Smooth muscle cell of bladder (primary cell): ENCODE data around the gene GLYATL2. TPM values are rescaled to one million over a fixed set of nuclear protein-coding genes. Genes with fewer than 3 reads are reported as not detected.

Experiments used
- total RNA-seq: library from RNA; depleted of rRNA; stranded (reverse); fragments of >200 nt; gene quantifications from 2 replicates; pipeline ENCODE4 v1.2.3, GENCODE V29; 2014

GLYATL2 gene, protein sequence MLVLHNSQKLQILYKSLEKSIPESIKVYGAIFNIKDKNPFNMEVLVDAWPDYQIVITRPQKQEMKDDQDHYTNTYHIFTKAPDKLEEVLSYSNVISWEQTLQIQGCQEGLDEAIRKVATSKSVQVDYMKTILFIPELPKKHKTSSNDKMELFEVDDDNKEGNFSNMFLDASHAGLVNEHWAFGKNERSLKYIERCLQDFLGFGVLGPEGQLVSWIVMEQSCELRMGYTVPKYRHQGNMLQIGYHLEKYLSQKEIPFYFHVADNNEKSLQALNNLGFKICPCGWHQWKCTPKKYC
- total RNA-seq: 0.65 and 0.71 TPM in 2 replicates

DNA sequence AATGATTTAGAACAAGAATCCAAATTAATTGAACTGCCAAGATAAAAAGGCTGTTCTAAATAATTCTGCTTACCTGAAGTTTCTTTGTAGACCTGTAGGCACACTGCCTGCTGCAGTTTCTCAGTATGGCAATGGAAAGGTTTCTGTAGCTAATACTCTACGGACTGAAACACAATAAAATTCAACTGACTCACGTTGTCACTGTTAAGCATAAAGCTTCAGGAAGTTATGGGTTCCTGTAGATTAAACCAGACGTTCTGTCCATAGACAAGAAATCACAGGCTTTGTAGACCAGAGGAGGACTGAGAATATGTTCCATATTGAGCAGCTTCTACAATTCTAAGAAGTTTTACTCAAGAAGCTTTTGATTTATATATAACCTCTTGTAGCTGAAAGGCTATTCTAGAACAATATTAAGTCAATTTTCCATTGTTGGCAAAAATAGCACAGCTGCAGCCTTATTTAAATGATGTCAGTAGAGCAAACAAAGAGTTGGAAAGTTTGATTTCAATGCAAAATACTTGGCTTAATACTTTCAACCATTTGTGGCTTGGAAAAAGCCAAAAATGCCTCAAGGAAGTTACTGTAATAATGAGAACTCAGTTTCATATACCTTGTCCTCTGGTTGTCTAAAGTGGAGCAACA, at the start of gene GLYATL2:
Gene GLYATL2, minus strand, starts transcription at position 344 of the 645 bp plus-strand sequence. CDS start 5,092 bp downstream, outside the sequence.

Other genes starting within 250 kb of the GLYATL2 start
- 1.2 and 1.4 TPM in 2 replicates for gene CNTF, start 222.0 kb downstream of the GLYATL2 start, total RNA-seq
- not detected in 2 replicates for gene GLYAT, start 112.8 kb downstream of the GLYATL2 start, total RNA-seq
- 0.57 TPM in 1 of 2 replicates, not detected in the other for gene GLYATL1, start 94.8 kb upstream of the GLYATL2 start, total RNA-seq
- not detected in 2 replicates for gene GLYATL1B, start 241.6 kb upstream of the GLYATL2 start, total RNA-seq